ENCODE results near the gene PKP4. TPM values are rescaled to one million over a fixed set of nuclear protein-coding genes. Genes with fewer than 3 reads are reported as not detected.

Gene PKP4
- total and polyA plus RNA-seq, 9 of the 15 experiments (the other 6 are each of a cell fraction or from before 2014, with no cell fraction given): 24.6 to 99.1 (median 74.0) TPM

DNA sequence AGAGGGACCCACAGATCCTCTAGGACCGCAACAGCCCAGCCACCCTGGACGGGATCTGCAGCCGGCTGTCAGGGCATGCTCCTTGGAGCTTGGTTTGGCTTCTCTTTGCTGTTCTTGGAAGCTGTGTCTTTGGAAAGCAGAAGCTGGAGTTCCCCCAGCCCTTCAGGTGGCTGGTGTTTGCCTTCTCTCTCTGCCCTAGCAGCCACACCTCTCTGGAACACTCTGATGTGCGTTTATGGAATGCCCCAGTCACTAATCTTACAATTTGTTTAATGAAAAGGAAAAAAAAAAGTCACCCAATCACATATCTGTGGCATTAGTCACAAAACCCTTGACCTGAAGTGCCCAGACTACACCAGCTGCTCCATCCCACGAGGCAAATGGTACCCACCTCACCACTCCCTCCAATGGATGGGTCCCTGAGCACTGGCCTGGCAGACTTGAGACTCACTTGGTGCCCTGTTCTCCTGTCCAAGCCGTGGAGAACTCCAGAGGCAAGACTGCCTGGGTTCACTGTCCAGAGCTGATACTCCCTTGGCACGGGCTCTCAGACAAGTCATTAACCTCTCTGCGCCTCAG is 268.1 kb downstream of the PKP4 start (continued):
- no peak for TF ChIP-seq ILK (tag; IDR thresholded peaks at IDR 0.05; ENCODE audit: borderline replicate concordance, low read depth)
- no peak for TF ChIP-seq HDAC3 (IDR thresholded peaks at IDR 0.05; ENCODE audit: borderline replicate concordance, partially characterized antibody)
- no peak for TF ChIP-seq CC2D1A (IDR thresholded peaks at IDR 0.05)
- TF ChIP-seq, protein P1, sequence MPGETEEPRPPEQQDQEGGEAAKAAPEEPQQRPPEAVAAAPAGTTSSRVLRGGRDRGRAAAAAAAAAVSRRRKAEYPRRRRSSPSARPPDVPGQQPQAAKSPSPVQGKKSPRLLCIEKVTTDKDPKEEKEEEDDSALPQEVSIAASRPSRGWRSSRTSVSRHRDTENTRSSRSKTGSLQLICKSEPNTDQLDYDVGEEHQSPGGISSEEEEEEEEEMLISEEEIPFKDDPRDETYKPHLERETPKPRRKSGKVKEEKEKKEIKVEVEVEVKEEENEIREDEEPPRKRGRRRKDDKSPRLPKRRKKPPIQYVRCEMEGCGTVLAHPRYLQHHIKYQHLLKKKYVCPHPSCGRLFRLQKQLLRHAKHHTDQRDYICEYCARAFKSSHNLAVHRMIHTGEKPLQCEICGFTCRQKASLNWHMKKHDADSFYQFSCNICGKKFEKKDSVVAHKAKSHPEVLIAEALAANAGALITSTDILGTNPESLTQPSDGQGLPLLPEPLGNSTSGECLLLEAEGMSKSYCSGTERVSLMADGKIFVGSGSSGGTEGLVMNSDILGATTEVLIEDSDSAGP (CRISPR knock-in tag; IDR thresholded peaks at IDR 0.05): no peak
- no peak for TF ChIP-seq HLTF (IDR thresholded peaks at IDR 0.05)
- no peak for TF ChIP-seq NELFE (IDR thresholded peaks at IDR 0.05; ENCODE audit: insufficient read depth, insufficient read length)
- TF ChIP-seq ZBTB12 (CRISPR knock-in tag; IDR thresholded peaks at IDR 0.05): no peak
- TF ChIP-seq ERF (CRISPR knock-in tag; IDR thresholded peaks at IDR 0.05): no peak
- no peak for TF ChIP-seq SFPQ (IDR thresholded peaks at IDR 0.05; ENCODE audit: low read depth, low read length)
